SK-N-SH (cell line): Measurements from ENCODE around the gene HECTD3. TPM values are rescaled to one million over a fixed set of nuclear protein-coding genes. Genes with fewer than 3 reads are reported as not detected.
"Not testable (repeated sequence)": the region's sequence is repeated elsewhere in the genome, so short reads cannot be mapped to it uniquely, and the experiment has no call there.

ENCODE experiments used
- CTCF ChIA-PET: fragments of 300-600, 350-600 bp; formaldehyde crosslinking; extraction: SDS; loops from one replicate; lab custom pipeline; 2021; lab: Yijun Ruan, JAX
- POLR2A ChIA-PET: fragments of 350-600 bp; sonication (Branson Sonifier 250); formaldehyde crosslinking; extraction: SDS; loops from one replicate; lab custom pipeline; 2020; ENCODE audit warnings: antibody characterized with exemption, inconsistent platforms; lab: Yijun Ruan, JAX
- DNase-seq: peaks from one replicate; pipeline ENCODE4 v3.0.0; 2012
- H2AFZ ChIP-seq: fragments of 200-600 bp; sonication (generic); 2 replicates; pipeline ENCODE4 v1.8.1; 2016; ENCODE audit warnings: antibody characterized with exemption, mild to moderate bottlenecking, low read depth
- H3F3A ChIP-seq: fragments of 200-600 bp; sonication (generic); replicated peaks from 2 replicates; pipeline ENCODE3; 2016; ENCODE audit warnings: antibody characterized with exemption, mild to moderate bottlenecking; ENCODE audit not compliant: insufficient read depth
- H3K27ac ChIP-seq, 2 experiments: fragments of 200-500 bp in 1 of 2; fragments of 200-600 bp in 1 of 2; sonication (Bioruptor generic) in 1 of 2; sonication (generic), shearing (Covaris generic) in 1 of 2; 2 replicates each; pipeline versions ENCODE4 v1.5.1 to v1.6.1; 2014 to 2016; ENCODE audit warnings: low read depth in 2 of 2, inconsistent platforms in 1 of 2, low read length in 1 of 2, mild to moderate bottlenecking in 1 of 2, mixed read lengths in 1 of 2
- H3K27me3 ChIP-seq: fragments of 200-600 bp; sonication (generic), shearing (Covaris generic); 2 replicates; pipeline ENCODE4 v1.6.1; 2016; ENCODE audit warnings: mixed run types; ENCODE audit not compliant: insufficient read depth
- H3K36me3 ChIP-seq, 2 experiments: fragments of 200-500 bp in 1 of 2; fragments of 200-600 bp in 1 of 2; sonication (Bioruptor generic) in 1 of 2; sonication (generic) in 1 of 2; replicated peaks in 1 of 2; 2 replicates each; pipeline versions ENCODE3 to v1.5.1; 2014 to 2016; ENCODE audit warnings: low read length in 1 of 2, mild to moderate bottlenecking in 1 of 2; ENCODE audit not compliant: insufficient read depth in 2 of 2, control insufficient read depth in 1 of 2
- H3K4me1 ChIP-seq, 2 experiments: fragments of 200-500 bp in 1 of 2; fragments of 200-600 bp in 1 of 2; sonication (Bioruptor generic) in 1 of 2; sonication (generic), shearing (Covaris generic) in 1 of 2; 2 replicates each; pipeline versions ENCODE4 v1.5.1 to v1.6.1; 2014 to 2016; ENCODE audit warnings: low read depth in 1 of 2, low read length in 1 of 2, mixed run types in 1 of 2; ENCODE audit not compliant: insufficient read depth in 2 of 2, control insufficient read depth in 1 of 2
- H3K4me2 ChIP-seq: fragments of 200-600 bp; sonication (generic), shearing (Covaris generic); 2 replicates; pipeline ENCODE4 v1.6.1; 2017; ENCODE audit warnings: mixed run types
- H3K4me3 ChIP-seq, 2 experiments: fragments of 200-500 bp in 1 of 2; fragments of 200-600 bp in 1 of 2; sonication (Bioruptor generic) in 1 of 2; sonication (generic), shearing (Covaris generic) in 1 of 2; 2 replicates each; pipeline versions ENCODE4 v1.5.1 to v1.8.1; 2014 to 2016; ENCODE audit warnings: low read depth in 2 of 2, inconsistent platforms in 1 of 2, low read length in 1 of 2, mild to moderate bottlenecking in 1 of 2, mixed read lengths in 1 of 2, moderate library complexity in 1 of 2
- H3K79me2 ChIP-seq: fragments of 200-600 bp; sonication (generic); 2 replicates; pipeline ENCODE4 v1.8.1; 2017; ENCODE audit warnings: mild to moderate bottlenecking; ENCODE audit not compliant: insufficient read depth
- H3K9ac ChIP-seq: fragments of 200-600 bp; sonication (generic); 2 replicates; pipeline ENCODE4 v1.6.1; 2017; ENCODE audit warnings: mixed run types
- H3K9me2 ChIP-seq: fragments of 200-600 bp; sonication (generic); 2 replicates; pipeline ENCODE4 v1.6.1; 2017; ENCODE audit warnings: mixed run types
- H3K9me3 ChIP-seq: fragments of 200-600 bp; sonication (generic); 2 replicates; pipeline ENCODE4 v1.6.1; 2017; ENCODE audit warnings: mixed run types, mild to moderate bottlenecking, moderate library complexity
- H4K20me1 ChIP-seq: fragments of 200-600 bp; sonication (generic); 2 replicates; pipeline ENCODE4 v1.6.1; 2017; ENCODE audit warnings: mild to moderate bottlenecking, mixed run types; ENCODE audit not compliant: insufficient read depth
- WGBS: methylation state at CpG from one replicate; pipeline ENCODE4 v1.1.6; 2017; ENCODE audit warnings: low lambda C conversion rate; 5-methylcytosine and 5-hydroxymethylcytosine counted together
- polyA plus RNA-seq, 3 experiments: library from polyadenylated mRNA; depleted of rRNA; stranded (reverse); fragments of >200 nt; gene quantifications; 2 replicates each; pipeline ENCODE4 v1.2.3, GENCODE V29; 2012

The HECTD3 gene
- polyA plus RNA-seq, 1 of the 3 experiments (the other 2 are of a cell fraction) = 39.3 TPM

DNA sequence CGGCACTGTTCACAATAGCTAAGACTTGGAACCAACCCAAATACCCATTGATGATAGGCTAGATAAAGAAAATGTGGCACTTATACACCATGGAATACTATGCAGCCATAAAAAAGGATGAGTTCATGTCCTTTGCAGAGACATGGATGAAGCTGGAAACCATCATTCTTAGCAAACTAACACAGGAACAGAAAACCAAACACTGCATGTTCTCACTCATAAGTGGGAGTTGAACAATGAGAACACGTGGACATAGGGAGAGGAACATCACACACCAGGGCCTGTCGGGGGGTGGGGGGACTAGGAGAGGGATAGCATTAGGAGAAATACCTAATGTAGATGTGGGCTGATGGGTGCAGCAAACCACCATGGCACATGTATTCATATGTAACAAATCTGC is 55.0 kb downstream of the HECTD3 start:
- H3K4me3 ChIP-seq, POLR2A ChIA-PET, H3K27ac ChIP-seq, CTCF ChIA-PET, H3K4me1 ChIP-seq, H2AFZ ChIP-seq, H3K27me3 ChIP-seq, H3K9me2 ChIP-seq, H3F3A ChIP-seq, H4K20me1 ChIP-seq, H3K79me2 ChIP-seq, H3K9ac ChIP-seq, H3K36me3 ChIP-seq, H3K4me2 ChIP-seq, DNase-seq, H3K9me3 ChIP-seq: not testable (repeated sequence)
- 95% methylated on average over 3 of the region's 3 CpGs for WGBS

Other genes starting within 250 kb of the HECTD3 start
- gene RPS8, start 235.8 kb downstream of the HECTD3 start, polyA plus RNA-seq (2012; rRNA removed) = 3,303 and 3,363 TPM in 2 replicates
- gene BEST4, start 223.2 kb downstream of the HECTD3 start, polyA plus RNA-seq (2012; rRNA removed) = 0.08 and 0.12 TPM in 2 replicates
- gene PLK3, start 210.9 kb downstream of the HECTD3 start, polyA plus RNA-seq (2012; rRNA removed) = 68.3 and 82.8 TPM in 2 replicates
- gene DYNLT4, start 204.0 kb downstream of the HECTD3 start, polyA plus RNA-seq (2012; rRNA removed) = 0.37 and 0.61 TPM in 2 replicates
- 36.9 and 37.9 TPM in 2 replicates for gene BTBD19, start 202.8 kb downstream of the HECTD3 start, polyA plus RNA-seq (2012; rRNA removed)
- 1.0 and 1.2 TPM in 2 replicates for gene PTCH2, start 168.1 kb downstream of the HECTD3 start, polyA plus RNA-seq (2012; rRNA removed)
- 21.3 and 24.8 TPM in 2 replicates for gene EIF2B3, start 24.7 kb downstream of the HECTD3 start, polyA plus RNA-seq (2012; rRNA removed)
- gene UROD, start 930 bp upstream of the HECTD3 start, polyA plus RNA-seq (2012; rRNA removed) = 230 and 247 TPM in 2 replicates
- 0.07 and 0.21 TPM in 2 replicates for gene ZSWIM5, start 195.3 kb upstream of the HECTD3 start, polyA plus RNA-seq (2012; rRNA removed)